Heart left ventricle (tissue), 13 donors: ENCODE results near the gene DBH.

ENCODE experiments used
- POLR2A ChIP-seq, 2 donors: fragments of 450-650 bp; IDR thresholded peaks; one replicate each; pipeline ENCODE4 v1.6.1; 2017; ENCODE audit warnings: antibody characterized with exemption in 2 of 2, mild to moderate bottlenecking in 2 of 2, moderate library complexity in 2 of 2
- TF ChIP-seq, protein P1 (sequence below), 12 donors: fragments of 200-600 bp; sonication (generic) in 4 of 12; IDR thresholded peaks; one replicate each; pipeline versions ENCODE4 v1.5.0 to v1.8.0; 2018 to 2022; ENCODE audit warnings: antibody characterized with exemption in 12 of 12, mild to moderate bottlenecking in 5 of 12
- donor health status: ischemic (EF 13 %, LVEDD 7.1; RV severe dilation, severe dysfunction).
- donor health status: DM: no; HTN: yes; CAD: no.
- donor health status: DM: no; HTN: no; CAD: no.
- donor health status: ischemic (EF 25% LVEDD 6.9; RV normal size, moderate dysfunction).
- donor health status: ischemic (EF 25% LVEDD 5.7; RV mildly dilated, moderate dysfunction).
- donor health status: ischemic (EF 35%, LVEDD 5.7; RV mildly dilated, moderate dysfunction).
- donor health status: nonischemic (EF 11% LVEDD 7.7; RV severe dilation, severe dysfunction).
- donor health status: DM: yes; HTN: yes; CAD: no.
- donor health status: PGD.
- donor health status: ischemic (EF 29% LVEDD 5.4; RV normal size, mild dysfunction).
- donor health status: nonischemic (EF 23%, LVEDD 6.1; RV moderate dilation, normal function).

DNA sequence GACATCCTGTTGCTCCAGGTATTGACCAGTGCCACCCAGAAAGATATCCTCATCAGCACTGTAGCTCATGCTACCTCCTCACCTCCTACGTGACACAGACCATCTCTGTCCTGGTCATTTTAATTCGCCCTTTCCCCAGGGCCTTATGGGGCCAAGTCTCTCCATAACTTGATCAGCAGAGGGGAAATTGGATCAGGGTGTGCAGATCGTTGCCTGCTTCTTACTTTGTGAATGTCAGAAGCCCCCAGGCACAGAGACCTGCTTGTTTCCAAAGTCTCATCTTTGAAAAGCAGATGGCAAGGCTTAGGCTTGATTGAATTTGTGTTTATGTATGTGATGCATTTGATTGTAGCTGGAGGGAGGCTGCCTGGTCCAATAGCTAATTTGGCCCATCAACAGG, 8.8 kb upstream of the DBH start:
- no peak for TF ChIP-seq POLR2A (IDR thresholded peaks at IDR 0.05)
- TF ChIP-seq, protein P1, sequence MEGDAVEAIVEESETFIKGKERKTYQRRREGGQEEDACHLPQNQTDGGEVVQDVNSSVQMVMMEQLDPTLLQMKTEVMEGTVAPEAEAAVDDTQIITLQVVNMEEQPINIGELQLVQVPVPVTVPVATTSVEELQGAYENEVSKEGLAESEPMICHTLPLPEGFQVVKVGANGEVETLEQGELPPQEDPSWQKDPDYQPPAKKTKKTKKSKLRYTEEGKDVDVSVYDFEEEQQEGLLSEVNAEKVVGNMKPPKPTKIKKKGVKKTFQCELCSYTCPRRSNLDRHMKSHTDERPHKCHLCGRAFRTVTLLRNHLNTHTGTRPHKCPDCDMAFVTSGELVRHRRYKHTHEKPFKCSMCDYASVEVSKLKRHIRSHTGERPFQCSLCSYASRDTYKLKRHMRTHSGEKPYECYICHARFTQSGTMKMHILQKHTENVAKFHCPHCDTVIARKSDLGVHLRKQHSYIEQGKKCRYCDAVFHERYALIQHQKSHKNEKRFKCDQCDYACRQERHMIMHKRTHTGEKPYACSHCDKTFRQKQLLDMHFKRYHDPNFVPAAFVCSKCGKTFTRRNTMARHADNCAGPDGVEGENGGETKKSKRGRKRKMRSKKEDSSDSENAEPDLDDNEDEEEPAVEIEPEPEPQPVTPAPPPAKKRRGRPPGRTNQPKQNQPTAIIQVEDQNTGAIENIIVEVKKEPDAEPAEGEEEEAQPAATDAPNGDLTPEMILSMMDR (IDR thresholded peaks at IDR 0.05): no peak
